ENCODE results near the gene PSME1. TPM values are rescaled to one million over a fixed set of nuclear protein-coding genes. Genes with fewer than 3 reads are reported as not detected.

PSME1 gene
- total and polyA plus RNA-seq, 2 donors (not counting 1 experiment from before 2014, with no cell fraction given) = 177 to 266 TPM

DNA sequence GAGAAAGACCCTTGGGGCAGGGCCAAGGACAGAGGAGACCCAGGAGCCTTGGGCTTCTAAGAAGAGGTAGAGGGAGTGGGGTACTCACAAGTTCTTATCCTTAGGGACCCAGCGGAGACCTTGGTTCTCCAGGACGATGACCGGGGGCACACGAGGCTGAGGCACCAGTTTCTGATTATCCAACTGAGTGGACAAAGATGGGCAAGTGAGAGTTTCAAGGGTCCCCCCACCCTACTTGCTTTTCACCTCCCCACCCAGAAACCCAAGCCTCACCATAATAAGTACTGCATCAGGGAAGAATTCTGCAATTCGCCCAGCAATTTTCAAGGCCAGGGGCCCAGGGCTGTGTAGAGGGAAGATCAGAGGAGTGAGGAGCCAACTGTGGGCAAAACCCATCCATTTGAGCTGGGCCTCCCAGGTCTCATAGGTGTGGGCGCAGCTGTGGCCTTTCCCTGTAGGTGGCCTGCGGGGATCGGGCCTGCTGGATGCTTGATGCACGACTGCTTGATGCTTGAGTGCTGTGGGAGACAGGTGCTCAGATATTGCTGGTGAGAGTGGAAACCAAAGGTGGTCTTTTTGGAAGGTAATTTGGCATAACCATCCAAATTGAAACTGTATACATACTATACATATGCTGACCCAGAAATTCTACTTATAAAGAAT is 3.4 kb downstream of the PSME1 start:
- Histone ChIP-seq H3K4me3 (replicated peaks in 1 of 4; ENCODE audit: control extremely low read depth in 1 of 4, insufficient read depth in 1 of 4, low read depth in 3 of 4, low read length in 4 of 4) (peak overlapping the region in 3 of 4 experiments; percentile 15 to 85 (median 82)), H3K27me3 (ENCODE audit: control insufficient read depth, insufficient read depth, low read length) (no peaks in the 10 kb centered on the region), H3K9me3 (ENCODE audit: control insufficient read depth, insufficient read depth, low read depth, low read length) (no peaks in the 10 kb centered on the region), H3K79me2 (ENCODE audit: control insufficient read depth, insufficient read depth, low read length) (peaks cover 33% of the 10 kb centered on the region), H3K4me2 (ENCODE audit: extremely low read depth, insufficient read depth, low read length) (peak overlapping the region; percentile 69), H2AFZ (ENCODE audit: low read length) (no peak overlapping the region), H3K4me1 (ENCODE audit: control insufficient read depth, extremely low read depth, insufficient read depth, low read length) (peaks cover 11% of the 10 kb centered on the region), H4K20me1 (ENCODE audit: control insufficient read depth, extremely low read depth, insufficient read depth, low read length) (no peaks in the 10 kb centered on the region), H3K27ac (ENCODE audit: insufficient read depth, low read length) (no peak overlapping the region), H3K36me3 (ENCODE audit: control insufficient read depth, insufficient read depth, low read length) (peaks cover 9% of the 10 kb centered on the region), H3K9ac (ENCODE audit: insufficient read depth, low read length) (no peak overlapping the region)
- TF ChIP-seq EZH2 (IDR thresholded peaks at IDR 0.05; ENCODE audit: low read length, missing control alignments) = no peak
- TF ChIP-seq, protein P1, sequence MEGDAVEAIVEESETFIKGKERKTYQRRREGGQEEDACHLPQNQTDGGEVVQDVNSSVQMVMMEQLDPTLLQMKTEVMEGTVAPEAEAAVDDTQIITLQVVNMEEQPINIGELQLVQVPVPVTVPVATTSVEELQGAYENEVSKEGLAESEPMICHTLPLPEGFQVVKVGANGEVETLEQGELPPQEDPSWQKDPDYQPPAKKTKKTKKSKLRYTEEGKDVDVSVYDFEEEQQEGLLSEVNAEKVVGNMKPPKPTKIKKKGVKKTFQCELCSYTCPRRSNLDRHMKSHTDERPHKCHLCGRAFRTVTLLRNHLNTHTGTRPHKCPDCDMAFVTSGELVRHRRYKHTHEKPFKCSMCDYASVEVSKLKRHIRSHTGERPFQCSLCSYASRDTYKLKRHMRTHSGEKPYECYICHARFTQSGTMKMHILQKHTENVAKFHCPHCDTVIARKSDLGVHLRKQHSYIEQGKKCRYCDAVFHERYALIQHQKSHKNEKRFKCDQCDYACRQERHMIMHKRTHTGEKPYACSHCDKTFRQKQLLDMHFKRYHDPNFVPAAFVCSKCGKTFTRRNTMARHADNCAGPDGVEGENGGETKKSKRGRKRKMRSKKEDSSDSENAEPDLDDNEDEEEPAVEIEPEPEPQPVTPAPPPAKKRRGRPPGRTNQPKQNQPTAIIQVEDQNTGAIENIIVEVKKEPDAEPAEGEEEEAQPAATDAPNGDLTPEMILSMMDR (conservative IDR thresholded peaks at IDR 0.05 in 1 of 2, IDR thresholded peaks at IDR 0.05 in 1 of 2; ENCODE audit: low read depth in 1 of 2, low read length in 2 of 2) = no peak
- DNase-seq (ENCODE audit: low read depth in 2 of 2) = no peak

DNA sequence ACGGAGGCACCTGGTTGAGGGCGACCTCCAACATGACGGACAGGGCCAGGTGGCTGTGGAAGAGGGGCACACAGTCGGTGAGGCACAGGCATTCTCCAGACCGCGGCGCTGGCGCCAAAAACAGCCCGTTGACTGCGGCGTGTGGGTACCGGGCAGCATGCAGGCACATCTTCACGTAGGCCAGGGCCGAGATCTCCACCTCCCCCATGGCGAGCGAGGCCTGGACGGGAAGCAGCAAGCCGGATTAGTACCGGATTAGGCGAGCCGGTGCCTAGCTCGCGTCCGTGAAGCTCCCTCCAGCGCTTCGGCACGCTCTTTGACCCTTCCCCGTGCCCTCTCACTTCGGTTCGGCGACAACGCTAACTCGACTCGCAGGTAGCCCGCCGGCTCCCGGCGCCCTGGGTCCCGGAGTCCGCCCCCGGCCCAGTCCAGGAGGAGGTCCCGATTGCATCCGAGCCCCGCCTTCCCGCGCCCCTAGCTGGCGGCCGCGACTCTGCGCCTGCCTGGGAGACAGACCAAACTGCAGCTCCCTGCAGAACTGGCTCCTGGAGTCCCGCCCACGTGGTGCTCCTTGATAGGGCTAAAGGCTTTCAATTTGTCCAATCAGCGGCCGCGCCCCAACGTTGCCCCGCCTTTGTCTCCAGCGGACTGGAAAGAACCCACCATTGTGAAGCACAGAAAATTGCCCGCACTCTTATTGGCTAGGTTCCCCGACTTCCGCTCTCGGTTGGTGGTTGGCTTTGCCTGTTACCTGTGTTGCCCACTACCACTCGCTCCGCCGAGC is 5.3 kb downstream of the PSME1 start, which contains the start of gene EMC9:
EMC9 (minus strand) TSS at position 495 of the 784 bp plus-strand sequence; CDS start at position 208, 287 bp downstream.
- peaks cover 9% of the 10 kb centered on the region for H3K36me3 ChIP-seq (ENCODE audit: control insufficient read depth, insufficient read depth, low read length)
- peaks cover 15% of the 10 kb centered on the region for H3K4me1 ChIP-seq (ENCODE audit: control insufficient read depth, extremely low read depth, insufficient read depth, low read length)
- DNase-seq (ENCODE audit: low read depth in 2 of 2) = peak; percentile 99
- H3K27ac ChIP-seq (ENCODE audit: insufficient read depth, low read length) = peak within 1 kb of the TSS; percentile 87
- H3K9me3 ChIP-seq (ENCODE audit: control insufficient read depth, insufficient read depth, low read depth, low read length) = no peaks in the 10 kb centered on the region
- no peaks in the 10 kb centered on the region for H3K27me3 ChIP-seq (ENCODE audit: control insufficient read depth, insufficient read depth, low read length)
- H3K4me2 ChIP-seq (ENCODE audit: extremely low read depth, insufficient read depth, low read length) = peak within 1 kb of the TSS; percentile 79
- peak within 1 kb of the TSS; percentile 82 to 85 (median 84) for H3K4me3 ChIP-seq (replicated peaks in 1 of 4; ENCODE audit: control extremely low read depth in 1 of 4, insufficient read depth in 1 of 4, low read depth in 3 of 4, low read length in 4 of 4)
- H4K20me1 ChIP-seq (ENCODE audit: control insufficient read depth, extremely low read depth, insufficient read depth, low read length) = no peaks in the 10 kb centered on the region
- peak within 1 kb of the TSS; percentile 88 for H2AFZ ChIP-seq (ENCODE audit: low read length)
- peak within 1 kb of the TSS; percentile 79 for H3K9ac ChIP-seq (ENCODE audit: insufficient read depth, low read length)
- H3K79me2 ChIP-seq (ENCODE audit: control insufficient read depth, insufficient read depth, low read length) = peaks cover 44% of the 10 kb centered on the region
- TF ChIP-seq, protein P1 (conservative IDR thresholded peaks at IDR 0.05 in 1 of 2, IDR thresholded peaks at IDR 0.05 in 1 of 2; ENCODE audit: low read depth in 1 of 2, low read length in 2 of 2) = peak in 1 of 2 donors; percentile 34
- no peak for TF ChIP-seq EZH2 (IDR thresholded peaks at IDR 0.05; ENCODE audit: low read length, missing control alignments)

DNA sequence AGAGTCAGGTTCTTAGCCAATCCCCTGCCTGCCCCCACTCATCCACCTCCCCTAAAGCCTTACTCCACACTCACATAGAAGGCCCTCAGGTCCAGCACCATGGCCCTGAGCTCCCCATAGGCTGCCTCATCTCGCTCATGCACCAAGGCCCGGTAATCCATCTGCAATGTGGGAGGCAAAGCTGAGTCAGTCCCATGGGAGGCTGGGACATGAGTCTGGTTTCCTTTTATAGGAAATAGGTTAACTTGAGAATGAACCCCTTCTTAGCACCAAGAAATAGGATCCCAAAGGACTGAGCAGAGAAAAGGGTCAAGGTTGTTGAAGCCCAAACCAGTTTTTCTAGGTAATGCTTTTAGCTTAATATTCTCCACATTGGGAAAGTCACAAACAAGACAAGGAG is 7.5 kb downstream of the PSME1 start:
- peaks cover 10% of the 10 kb centered on the region for H3K4me1 ChIP-seq (ENCODE audit: control insufficient read depth, extremely low read depth, insufficient read depth, low read length)
- no peaks in the 10 kb centered on the region for H4K20me1 ChIP-seq (ENCODE audit: control insufficient read depth, extremely low read depth, insufficient read depth, low read length)
- no peak overlapping the region for H3K27ac ChIP-seq (ENCODE audit: insufficient read depth, low read length)
- H3K9me3 ChIP-seq (ENCODE audit: control insufficient read depth, insufficient read depth, low read depth, low read length) = no peaks in the 10 kb centered on the region
- TF ChIP-seq, protein P1 (conservative IDR thresholded peaks at IDR 0.05 in 1 of 2, IDR thresholded peaks at IDR 0.05 in 1 of 2; ENCODE audit: low read depth in 1 of 2, low read length in 2 of 2) = no peak
- H3K27me3 ChIP-seq (ENCODE audit: control insufficient read depth, insufficient read depth, low read length) = no peaks in the 10 kb centered on the region
- peaks cover 44% of the 10 kb centered on the region for H3K79me2 ChIP-seq (ENCODE audit: control insufficient read depth, insufficient read depth, low read length)
- peak in 1 of 2 donors; percentile 9 for DNase-seq (ENCODE audit: low read depth in 2 of 2)
- no peak overlapping the region for H2AFZ ChIP-seq (ENCODE audit: low read length)
- no peak overlapping the region for H3K9ac ChIP-seq (ENCODE audit: insufficient read depth, low read length)
- H3K4me3 ChIP-seq (replicated peaks in 1 of 4; ENCODE audit: control extremely low read depth in 1 of 4, insufficient read depth in 1 of 4, low read depth in 3 of 4, low read length in 4 of 4) = no peak overlapping the region
- peaks cover 2% of the 10 kb centered on the region for H3K36me3 ChIP-seq (ENCODE audit: control insufficient read depth, insufficient read depth, low read length)
- no peak overlapping the region for H3K4me2 ChIP-seq (ENCODE audit: extremely low read depth, insufficient read depth, low read length)

All from fibroblast of lung (primary cell).